GM21515 (cell line): Measurements from ENCODE around the gene TMCC1.
"Not testable (repeated sequence)": the region's sequence is repeated elsewhere in the genome, so short reads cannot be mapped to it uniquely, and the experiment has no call there.

Source experiments
- ATAC-seq: cut with Tn5 transposase; IDR thresholded peaks from one replicate; pipeline ENCODE4 v1.9.1; 2021; ENCODE audit not compliant: unreplicated experiment

The TMCC1 gene

DNA sequence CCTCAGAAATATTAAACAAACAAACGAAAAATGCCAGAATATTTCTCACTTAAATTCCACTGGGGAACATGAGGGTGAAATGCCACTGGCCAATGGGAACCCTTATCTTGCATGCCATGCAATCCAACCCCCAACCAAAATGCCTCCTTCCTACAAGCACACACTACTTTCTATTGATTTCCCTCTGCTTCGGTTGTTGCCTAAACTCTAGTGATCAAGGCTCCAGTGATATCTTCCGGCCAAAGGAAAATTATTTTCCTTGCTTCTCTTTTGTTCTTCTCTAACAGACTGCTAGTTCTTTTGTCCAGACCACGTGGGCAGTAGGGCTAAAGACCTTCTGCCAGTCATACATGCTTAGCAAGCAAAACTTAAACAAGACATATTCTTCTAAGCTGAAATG is 115.7 kb downstream of the TMCC1 start:
- no peak for ATAC-seq

DNA sequence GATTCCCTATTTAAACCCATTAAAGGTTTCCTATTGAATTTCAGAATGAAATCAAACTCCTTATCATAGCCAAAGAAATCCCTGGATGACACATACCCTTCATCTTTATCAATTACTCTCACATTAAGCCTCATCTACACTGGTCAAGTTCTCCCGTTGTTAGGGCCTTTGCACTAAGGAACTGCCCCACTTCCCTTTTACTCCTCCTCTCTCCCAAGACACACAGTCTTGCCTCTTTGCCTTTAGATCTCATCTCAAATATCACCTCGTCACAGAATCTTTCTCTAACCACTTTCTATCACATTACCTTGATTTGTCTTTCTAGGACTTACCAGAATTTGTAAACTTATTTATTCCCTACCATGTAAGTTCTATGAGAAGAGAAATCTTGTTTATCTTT is 117.6 kb downstream of the TMCC1 start:
- no peak for ATAC-seq

- no peak for ATAC-seq
These were observed 119.5 kb downstream of the TMCC1 start for GRCh38 chr3:129773691-129774663.

- ATAC-seq: no peak
These were observed 122.9 kb downstream of the TMCC1 start for GRCh38 chr3:129770604-129771003.

GRCh38 chr3:129769616-129770015 is 123.9 kb downstream of the TMCC1 start:
- ATAC-seq: no peak

DNA sequence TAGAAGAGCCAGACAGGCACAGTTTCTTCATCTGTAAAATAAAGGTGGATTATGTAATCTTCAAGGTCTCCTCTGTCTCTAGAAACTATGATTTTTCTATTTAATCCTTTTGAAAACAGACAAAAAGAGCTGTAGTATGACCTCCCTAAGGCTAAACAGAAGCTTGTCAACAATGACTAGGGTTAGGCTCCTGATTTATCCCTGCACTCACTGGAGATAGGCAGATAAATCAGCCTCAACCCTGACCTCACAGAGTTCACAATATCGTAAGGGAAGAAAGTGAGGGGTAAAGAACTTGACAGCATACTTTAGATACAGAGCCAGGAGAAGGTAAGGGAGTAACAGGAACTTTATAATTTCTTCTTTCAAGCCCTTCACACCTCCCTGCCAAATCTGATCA is 124.8 kb downstream of the TMCC1 start:
- ATAC-seq: no peak

DNA sequence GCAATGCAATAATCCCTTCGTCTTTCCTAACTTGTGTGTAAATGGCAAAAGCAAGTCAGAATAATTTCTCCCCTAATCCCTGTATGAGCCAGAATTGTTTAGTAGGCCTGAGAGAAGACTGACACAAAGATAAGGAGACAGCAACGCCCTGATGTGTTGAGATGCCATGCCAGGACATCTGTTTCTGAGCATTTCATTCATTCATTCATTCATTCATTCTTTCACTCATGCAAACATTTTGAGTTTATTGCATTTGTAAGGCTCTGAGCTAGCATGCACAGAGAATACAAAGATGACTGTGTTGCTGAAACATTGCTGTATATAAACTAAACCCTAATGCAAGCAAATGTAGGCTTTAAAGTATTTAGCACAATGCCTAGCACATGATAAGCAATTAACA is 127.4 kb downstream of the TMCC1 start:
- ATAC-seq: no peak

GRCh38 chr3:129764090-129764489 is 129.4 kb downstream of the TMCC1 start:
- ATAC-seq: no peak

DNA sequence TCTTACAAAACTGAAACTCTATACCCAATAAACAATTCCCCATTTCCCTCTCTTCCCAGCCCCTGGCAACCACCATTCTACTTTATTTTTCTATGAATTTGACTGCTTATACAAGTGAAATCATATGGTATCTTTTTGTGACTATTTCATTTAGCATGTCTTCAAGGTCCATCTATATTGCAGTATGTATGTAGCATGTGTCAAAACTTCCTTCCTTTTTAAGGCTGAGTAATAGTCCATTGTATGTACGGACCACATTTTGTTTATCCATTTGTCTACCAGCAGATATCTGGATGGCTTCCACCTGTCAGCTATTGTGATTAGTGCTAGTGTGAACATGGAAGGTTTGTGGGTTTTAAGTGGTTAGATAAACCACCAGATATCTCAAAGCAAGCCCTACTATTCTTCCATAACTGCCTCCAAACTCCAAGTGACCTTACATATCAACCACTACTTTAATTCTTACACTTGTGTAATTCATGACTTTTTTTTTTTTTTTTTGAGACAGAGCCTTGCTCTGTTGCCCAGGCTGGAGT is 134.7 kb downstream of the TMCC1 start:
- ATAC-seq: no peak

DNA sequence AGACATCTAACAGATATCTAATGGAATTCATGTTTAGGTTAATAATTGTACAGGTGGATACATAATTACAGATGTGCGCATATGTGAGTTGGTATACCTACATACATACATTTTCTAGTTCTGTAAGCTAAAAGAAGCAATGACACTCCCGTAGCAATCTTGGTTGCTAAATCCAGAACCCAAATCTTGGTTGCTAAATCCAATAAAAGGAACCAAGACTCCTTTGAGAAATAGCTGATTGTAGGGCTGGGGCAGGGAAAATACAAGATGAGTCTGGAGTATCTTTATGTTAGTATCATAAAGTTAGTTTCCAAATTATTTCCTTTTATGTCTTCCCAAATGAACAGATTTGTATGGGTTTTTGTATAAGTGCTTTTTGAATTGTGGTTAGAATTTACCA is 135.2 kb downstream of the TMCC1 start:
- ATAC-seq: no peak

DNA sequence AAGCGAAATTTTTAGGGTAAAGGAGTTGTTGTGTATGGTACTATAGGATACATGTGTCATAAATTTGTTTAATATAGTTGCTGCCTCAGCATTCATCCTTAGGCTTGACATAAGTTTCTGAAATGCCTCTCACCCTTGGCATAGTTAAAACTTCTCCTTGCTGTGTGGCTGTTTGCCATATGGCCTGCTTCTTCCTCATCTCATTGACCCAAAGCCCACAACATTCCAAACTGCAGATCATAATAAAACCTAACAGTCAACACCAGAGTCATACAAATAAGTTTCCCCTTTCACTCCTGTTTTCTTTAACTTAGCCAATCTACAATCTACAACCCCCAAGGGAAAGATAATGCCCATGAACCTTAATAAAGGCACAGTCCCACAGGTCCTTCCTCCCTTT is 136.6 kb downstream of the TMCC1 start:
- ATAC-seq: no peak

DNA sequence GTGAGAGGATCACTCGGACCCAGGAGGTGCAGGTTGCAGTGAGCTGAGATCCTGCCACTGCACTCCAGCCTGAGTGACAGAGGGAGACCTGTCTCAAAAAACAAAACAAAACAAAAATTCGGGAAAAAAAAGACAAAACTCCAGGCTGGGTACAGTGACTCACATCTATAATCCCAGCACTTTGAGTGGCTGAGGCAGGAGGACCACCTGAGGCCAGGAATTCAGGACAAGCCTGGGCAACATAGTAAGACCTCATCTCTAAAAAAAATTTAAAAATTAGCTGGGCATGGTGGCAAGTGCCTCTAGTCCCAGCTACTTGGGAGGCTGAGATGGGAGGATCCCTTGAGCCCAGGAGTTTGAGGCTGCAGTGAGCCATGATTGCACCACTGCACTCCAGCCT is 142.4 kb downstream of the TMCC1 start:
- not testable (repeated sequence) for ATAC-seq

DNA sequence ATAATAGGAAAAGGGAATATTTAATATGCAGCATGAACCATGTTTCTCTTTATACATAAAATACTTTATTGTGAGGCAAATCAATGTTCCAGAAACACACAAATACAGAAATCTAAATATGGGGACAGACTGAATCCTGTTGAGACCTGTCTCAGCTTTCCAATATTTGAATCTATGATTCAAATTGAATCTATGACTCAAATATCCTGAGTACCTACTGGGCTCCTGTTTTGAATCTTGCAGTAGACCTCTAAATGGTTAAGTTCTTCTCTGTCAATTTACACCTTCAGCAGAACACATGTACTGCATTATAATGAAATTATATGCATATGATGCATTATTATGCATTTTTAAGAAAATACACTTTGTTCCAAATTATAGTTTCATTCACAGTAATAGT is 143.8 kb downstream of the TMCC1 start:
- ATAC-seq: no peak

- no peak for ATAC-seq
These were observed 145.5 kb downstream of the TMCC1 start for GRCh38 chr3:129747992-129748391.

DNA sequence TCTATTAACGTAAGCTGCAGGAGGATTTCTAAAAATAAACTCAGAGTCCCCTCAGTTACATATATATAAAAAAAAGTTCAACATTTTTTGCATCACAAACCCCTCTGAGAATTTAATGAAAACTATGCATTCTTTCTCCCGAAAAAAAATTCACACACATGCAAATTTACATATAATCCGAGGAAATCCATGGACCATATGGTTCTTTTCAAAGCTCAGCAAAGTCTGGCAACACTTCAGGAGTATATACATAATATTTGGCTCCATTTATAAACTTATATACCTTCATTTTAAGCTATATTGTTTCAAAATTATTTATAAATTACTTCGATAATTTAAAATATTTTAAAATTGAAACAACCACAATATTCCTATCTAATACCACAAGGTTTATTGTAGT is 146.4 kb downstream of the TMCC1 start:
- no peak for ATAC-seq

DNA sequence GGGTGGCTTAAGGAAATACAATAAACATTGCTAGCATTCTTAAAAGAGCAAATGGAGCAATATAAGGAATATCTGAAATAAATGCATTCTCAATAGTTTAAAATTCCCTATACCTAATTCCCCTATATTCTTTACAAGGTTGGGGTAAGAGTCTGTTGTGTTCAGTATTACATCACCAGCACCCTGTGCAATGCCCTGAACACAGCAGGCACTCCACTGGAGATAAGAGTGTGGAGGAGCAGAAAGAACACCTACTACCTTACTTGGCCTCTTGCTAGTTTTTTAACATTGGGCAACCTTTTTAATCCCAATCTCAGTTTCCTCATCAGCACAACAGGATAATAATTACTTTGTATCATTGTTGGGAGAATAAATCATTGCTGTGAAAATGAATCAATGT is 146.9 kb downstream of the TMCC1 start:
- ATAC-seq: no peak

GRCh38 chr3:129745253-129745652 is 148.3 kb downstream of the TMCC1 start:
- ATAC-seq: no peak

GRCh38 chr3:129741794-129742193 is 151.7 kb downstream of the TMCC1 start:
- ATAC-seq: no peak

DNA sequence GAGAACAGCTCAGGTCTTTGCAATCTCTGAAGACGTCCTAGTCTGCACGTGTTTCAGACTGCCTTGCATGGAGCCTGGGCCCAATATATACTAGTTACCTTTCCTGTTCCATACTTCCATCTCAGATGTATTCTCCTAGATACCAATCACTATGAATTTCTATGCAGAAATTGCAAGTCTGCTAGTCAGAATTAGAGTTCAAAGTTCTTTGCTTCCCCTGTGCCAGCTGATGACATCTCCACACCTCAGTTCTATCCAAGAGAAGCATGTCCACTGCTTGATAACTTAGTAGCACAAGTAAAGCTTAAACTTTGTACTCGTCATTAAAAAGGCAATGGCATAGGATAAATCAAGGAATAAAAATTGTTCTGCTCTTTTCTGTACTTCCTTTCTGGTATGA is 153.4 kb downstream of the TMCC1 start:
- no peak for ATAC-seq

GRCh38 chr3:129739634-129740033 is 153.9 kb downstream of the TMCC1 start:
- ATAC-seq: no peak

GRCh38 chr3:129738172-129738571 is 155.3 kb downstream of the TMCC1 start:
- no peak for ATAC-seq

- ATAC-seq: no peak
These were observed 157.4 kb downstream of the TMCC1 start for GRCh38 chr3:129736070-129736469.

DNA sequence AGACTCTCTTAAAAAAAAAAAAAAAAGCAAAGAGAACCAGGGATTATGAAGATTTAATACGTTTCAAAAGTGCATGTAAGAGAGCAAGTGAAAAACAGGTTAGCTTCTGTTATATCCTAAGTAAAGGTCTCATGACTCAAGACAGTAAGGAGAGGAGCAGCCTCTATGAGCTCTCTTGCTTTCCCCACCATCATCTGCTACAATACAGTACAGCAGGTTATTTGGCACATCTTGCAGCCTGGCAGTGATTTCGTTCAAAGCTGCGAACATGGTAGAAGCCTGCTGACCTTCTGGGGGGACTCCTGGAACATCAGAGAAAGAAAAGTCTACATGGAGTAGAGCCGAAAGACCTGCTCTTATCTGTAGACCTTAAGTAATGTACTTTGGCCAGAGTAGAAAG is 157.9 kb downstream of the TMCC1 start:
- ATAC-seq: no peak
